ENCODE measurements around the gene GLI3.

- no peak for TF ChIP-seq CTCF (IDR thresholded peaks at IDR 0.05)
- TF ChIP-seq ZFX (IDR thresholded peaks at IDR 0.05; ENCODE audit: borderline replicate concordance): no peak
Measured at GRCh38 chr7:42011846-42012245, 225.2 kb downstream of the GLI3 start.

Data from 22Rv1 (cell line).